WI38 (cell line): Measurements from ENCODE around the gene TREM1.

Experiments used
- H3K4me3 ChIP-seq: 2 replicates; pipeline ENCODE4 v1.5.1; 2011; ENCODE audit warnings: low read depth, mild to moderate bottlenecking, control low read depth, low read length
- TF ChIP-seq, protein P1 (sequence below): IDR thresholded peaks from 2 replicates; pipeline ENCODE4 v1.5.1; 2012; ENCODE audit warnings: low read depth, mild to moderate bottlenecking, control low read depth, low read length

The TREM1 gene

DNA sequence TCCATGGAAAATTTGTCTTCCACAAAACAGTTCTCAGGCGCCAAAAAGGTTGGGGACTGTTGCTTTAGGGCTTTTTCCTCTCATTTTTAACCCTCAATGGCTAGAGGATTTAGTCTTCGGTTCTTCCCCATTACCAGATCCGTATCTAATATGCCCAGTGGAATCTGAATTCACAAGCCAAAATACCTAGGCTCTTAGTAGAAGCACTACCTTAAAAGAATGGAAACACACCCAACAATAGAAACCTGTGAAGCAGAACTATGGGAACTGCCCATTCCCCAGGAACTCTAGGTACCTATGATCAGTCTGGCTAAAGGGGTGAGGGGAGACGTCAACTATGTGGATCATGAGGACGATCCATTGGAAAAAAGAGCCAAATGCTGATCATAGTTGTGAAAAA lies 55.2 kb downstream of the TREM1 start:
- TF ChIP-seq, protein P1, sequence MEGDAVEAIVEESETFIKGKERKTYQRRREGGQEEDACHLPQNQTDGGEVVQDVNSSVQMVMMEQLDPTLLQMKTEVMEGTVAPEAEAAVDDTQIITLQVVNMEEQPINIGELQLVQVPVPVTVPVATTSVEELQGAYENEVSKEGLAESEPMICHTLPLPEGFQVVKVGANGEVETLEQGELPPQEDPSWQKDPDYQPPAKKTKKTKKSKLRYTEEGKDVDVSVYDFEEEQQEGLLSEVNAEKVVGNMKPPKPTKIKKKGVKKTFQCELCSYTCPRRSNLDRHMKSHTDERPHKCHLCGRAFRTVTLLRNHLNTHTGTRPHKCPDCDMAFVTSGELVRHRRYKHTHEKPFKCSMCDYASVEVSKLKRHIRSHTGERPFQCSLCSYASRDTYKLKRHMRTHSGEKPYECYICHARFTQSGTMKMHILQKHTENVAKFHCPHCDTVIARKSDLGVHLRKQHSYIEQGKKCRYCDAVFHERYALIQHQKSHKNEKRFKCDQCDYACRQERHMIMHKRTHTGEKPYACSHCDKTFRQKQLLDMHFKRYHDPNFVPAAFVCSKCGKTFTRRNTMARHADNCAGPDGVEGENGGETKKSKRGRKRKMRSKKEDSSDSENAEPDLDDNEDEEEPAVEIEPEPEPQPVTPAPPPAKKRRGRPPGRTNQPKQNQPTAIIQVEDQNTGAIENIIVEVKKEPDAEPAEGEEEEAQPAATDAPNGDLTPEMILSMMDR: no peak

DNA sequence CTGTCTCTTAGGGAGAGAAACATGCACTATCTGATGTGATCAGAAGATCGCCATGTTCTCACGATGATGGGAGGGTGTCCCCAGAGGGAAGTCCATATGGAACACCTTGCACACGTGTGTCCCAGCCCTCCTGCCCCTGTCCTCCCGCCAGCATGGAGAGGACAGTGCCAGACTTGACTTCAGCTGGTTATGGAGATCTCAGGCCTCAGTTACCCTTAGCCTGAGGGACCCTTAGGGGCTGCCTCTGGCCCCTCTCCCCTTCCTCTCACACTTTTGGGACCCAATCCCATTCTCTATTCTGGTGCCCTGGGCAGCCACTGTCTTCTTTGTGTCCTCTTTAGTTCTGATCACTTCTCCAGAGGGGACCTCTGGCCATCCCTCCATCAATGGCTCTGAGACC lies 56.8 kb downstream of the TREM1 start:
- no peak overlapping the region for H3K4me3 ChIP-seq
- TF ChIP-seq, protein P1: no peak

More for the DNA sequence above, 55.2 kb downstream of the TREM1 start:
- no peak overlapping the region for H3K4me3 ChIP-seq

DNA sequence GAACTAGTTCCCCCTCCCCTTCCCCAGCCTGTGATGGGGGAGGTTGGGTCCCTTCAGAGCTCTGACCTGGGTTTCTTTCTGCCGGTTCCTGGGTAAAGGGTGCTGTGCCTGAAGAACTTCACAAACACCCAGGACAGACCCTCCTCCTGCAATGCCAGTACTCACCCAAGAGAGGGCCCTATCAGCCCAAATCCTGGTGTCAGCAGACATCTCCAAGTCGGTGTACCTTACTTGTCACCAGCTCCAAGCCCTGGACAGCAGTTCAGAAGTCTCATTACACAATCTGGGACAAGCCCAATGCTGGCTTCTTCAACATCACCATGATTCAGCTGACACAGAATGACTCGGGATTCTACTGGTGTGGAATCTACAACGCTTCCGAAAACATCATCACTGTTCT lies 57.9 kb downstream of the TREM1 start:
- TF ChIP-seq, protein P1: no peak
- no peak overlapping the region for H3K4me3 ChIP-seq

DNA sequence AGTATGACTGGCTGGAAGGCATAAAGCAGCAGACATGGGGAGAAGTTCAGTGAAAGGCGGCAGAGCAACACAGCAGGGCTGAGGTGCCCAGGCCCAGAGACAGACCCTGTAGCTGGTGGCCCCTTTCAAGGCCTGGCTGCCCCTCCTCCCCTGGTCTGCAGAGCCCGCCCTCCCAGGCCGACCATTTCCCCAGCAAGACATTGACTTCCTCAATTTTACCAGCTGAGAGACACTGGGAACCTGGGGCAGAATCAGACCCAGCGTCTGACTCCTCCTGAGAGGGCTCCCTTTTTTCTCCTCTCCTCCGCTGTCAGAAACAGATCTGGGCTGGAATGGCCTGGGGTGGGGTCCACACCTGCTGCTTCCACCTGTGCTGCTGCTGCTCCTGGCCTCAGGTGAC lies 58.4 kb downstream of the TREM1 start, which contains the start of gene TREML4:
Gene TREML4, plus strand, starts transcription at position 254 of the 400 bp plus-strand sequence. Its CDS starts 79 bp downstream, at position 333.
- TF ChIP-seq, protein P1: no peak
- no peak within 1 kb of the TSS for H3K4me3 ChIP-seq

DNA sequence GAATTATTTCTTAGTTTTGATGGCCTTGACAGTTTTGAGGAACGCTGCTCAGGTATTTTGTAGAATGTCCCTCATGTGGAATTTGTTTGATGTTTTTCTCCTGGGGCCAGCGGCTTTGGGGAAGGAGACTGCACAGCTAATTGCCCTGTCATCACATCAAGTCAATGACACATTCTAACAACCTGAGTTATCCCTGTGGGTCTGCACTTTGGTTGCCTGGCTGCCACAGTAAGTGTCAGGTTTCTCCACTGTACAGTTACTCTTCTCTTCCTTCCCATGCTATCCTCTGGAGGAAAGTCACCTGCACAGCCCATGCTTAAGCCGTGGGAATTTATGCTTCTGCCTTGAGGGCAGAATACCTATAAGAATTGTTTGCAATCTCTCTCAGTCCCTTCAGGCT lies 59.7 kb downstream of the TREM1 start:
- H3K4me3 ChIP-seq: no peak overlapping the region
- TF ChIP-seq, protein P1: no peak

DNA sequence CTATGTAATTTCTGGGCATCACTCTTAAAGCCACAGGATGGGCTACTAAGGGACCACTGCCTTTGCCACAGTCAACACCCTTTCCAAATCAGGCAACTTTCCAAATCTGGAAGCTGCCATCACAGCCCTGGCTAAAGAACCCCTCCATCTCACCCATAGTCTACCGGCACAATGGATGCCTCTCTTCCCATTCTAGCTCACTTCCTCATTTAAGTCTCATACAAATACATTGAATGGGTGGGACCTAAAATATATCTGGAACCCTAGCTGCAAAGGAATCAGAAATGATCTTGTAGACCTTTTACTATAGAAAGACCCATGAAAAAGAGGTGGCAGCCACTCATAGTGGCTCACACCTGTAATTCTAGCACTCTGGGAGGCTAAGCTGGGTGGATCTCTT lies 61.7 kb downstream of the TREM1 start:
- TF ChIP-seq, protein P1: no peak
- no peak overlapping the region for H3K4me3 ChIP-seq
